Measurements from ENCODE around the gene DUS1L.

- TF ChIP-seq CTCF (IDR thresholded peaks at IDR 0.05; ENCODE audit: low read depth, low read length, poor library complexity, severe bottlenecking), result no peak
- no peak for TF ChIP-seq EZH2phosphoT487 (IDR thresholded peaks at IDR 0.05; ENCODE audit: borderline replicate concordance, low read length)
These were observed 50.7 kb downstream of the DUS1L start for GRCh38 chr17:82014971-82015310.

Measured in DOHH2 (cell line).